HG03469 (cell line): ENCODE measurements around the gene CACNA2D2.

Source experiments
- ATAC-seq: cut with Tn5 transposase; IDR thresholded peaks from one replicate; pipeline ENCODE4 v1.9.1; 2021; ENCODE audit warnings: mild to moderate bottlenecking, moderate library complexity, moderate number of reproducible peaks; ENCODE audit not compliant: unreplicated experiment

The CACNA2D2 gene

DNA sequence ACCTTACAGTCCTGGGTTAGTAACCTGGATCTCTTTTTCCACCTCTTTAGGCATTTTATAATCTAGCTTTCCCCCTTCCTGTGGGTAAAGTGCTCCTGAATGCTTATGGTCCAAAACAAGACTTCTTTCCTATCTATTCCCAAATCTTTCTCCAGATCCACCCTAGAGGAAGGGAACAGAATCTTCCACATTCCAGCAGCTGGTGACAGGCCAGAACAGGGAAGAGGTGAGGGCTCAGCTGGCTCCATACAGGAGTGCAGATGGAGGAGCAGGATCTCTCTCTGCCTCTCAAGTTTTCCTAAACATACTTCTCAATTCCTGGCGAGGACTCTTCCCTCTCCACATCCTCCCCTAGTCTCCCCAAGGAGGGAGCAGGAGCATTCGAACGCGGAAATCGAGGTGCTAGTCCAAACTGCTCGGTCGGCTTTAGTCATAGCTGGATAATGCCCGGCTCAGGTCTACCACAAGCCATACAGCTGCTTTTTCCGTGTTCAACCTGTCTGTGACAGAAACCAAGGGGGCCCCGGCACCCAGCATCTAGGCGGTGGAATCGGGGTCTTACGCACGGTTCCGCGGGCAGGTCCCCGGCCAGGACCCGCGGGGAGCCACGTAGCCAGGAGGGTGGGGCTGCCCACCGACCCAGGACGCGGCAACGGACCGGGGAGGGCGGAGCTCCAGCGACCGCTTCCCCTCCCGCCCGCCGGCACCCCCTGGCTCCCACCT lies 166.8 kb downstream of the CACNA2D2 start:
- ATAC-seq: peak; percentile 1

DNA sequence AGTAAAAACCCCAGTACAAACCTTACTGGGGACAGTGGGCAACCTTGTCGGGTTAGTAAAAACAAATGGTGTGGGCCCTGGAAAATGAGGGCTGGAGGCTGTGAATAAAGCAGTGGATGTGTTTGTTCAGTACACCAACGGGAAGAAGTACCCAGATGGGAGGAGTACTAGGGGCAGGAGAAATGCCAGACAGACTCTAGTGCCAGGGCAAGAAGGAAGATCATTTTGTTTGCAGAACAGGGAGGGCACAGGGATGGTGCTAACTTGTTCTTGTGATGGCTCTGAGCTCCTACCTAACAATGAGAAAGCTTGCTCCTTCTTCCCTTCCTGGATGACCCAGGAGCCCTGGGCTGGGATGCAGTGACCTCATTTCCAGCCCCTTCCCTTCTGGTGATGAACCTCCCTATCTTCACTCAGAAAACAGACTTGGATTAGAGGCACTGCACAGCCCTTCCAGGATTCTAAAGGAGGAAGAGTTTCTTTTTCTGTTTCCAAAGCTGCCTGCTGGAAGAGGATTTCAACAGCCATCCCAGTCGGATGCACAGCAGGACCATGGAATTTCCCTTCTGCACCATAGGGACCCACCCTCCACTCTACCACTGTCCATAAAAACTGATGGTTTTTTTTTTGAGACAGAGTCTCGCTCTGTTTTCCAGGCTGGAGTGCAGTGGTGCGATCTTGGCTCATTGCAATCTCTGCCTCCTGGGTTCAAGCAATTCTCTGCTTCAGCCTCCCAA lies 168.9 kb downstream of the CACNA2D2 start:
- ATAC-seq: no peak

DNA sequence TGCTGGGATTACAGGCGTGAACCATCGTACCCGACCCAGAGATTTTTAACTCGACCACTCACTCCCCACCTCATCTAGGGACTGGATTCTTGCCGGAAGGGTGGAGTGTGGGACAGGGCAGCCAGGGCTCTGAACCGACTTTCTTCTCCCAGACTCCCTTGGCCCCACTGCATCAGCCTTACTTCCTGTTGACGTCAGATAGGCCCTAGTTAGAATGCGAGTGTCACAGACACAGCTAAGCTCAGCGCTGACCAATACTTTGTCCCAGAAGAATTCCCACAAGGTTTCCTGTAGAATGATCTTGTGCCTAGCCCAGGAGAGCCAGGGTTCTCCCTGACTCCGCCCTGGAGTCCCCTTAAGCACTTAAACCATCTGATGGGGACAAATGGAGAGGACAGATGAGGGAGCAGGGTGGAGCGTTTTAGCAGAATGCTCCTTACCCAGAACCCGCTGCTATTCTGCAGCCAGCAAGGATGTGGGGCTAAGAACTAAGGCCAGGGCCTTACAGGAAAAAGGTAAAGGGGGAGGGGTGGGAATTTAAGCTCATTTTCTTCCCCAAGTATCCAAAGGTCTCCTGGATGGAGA lies 169.6 kb downstream of the CACNA2D2 start:
- no peak for ATAC-seq

DNA sequence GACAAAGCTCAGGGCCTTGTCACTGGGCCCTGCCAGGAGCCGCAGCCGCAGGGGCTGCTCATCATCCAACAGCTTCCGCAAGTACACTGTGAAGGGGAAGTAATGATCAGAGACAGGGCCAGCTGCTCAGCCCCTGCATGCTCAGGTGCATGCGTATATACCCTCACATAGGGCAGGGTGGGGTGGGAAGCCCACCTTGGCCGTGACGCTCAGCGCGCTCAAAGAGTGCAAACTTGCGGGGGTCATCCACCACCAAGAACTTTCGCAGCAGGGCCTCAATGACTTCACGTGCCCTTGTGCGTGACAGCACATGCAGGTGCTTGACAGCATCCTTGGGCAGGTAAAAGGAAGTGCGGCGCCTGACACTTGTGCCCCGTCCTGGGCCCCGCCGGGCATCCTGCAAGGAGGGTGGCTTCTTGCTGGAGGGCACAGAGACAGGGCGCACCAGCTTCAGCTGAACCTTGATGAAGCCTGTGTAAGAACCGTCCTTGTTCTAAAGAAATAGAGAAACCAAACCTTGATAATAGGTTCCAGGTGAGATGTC lies 172.0 kb downstream of the CACNA2D2 start:
- no peak for ATAC-seq

DNA sequence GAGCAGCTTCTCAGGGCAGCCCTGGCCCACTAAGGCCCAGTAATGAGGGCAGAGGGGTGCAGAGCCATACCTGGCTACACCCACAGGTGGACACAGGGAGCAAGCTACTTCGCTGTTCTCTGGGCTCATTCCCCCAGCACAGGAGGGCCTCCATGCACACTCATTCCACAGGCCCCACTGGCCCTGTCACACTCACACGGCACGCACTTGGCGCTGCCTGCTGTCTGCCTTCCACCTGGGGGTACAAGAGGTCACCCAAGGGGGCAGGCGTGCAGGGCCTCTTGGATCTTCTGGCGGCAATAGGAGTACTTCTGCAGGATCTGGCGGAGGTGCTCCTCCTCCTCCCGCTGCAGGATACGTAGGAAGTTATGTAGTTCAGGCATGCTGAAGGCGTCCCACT lies 173.1 kb downstream of the CACNA2D2 start:
- ATAC-seq: no peak

DNA sequence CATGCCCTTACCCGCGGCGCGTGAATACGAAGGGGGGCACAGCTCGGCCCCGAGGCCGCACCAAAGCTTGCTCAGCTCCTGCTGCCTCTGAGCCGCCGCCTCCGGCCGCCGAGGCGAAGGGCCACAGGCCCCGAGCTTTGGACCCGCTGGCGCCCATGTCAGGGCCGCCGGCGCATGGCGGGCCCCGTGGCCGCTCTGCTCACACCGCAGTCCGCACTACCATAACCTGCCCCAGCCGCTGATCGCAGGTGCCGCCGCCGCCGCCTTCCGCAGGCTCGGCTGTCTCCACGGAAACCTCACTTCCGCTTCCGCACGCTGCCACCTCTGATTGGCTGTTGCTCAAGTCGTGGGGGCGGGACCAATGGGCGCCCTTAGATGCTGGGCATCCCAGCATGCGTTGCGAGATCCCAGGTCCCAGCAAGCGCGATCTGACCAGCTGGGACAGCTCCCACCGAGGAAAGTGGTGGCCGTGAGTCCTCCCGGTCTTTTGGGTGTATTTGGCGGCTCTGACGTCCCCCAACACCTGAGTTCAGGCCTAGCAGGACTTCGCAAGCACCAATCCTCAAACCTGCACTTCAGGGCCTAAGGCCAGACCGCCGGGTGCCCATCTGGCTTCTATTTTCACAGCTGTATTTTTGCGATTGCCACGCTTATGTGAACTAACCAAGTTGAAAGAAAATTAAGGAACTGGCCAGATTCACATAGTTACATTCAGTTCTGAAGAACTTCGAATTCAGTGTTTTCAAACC lies 175.3 kb downstream of the CACNA2D2 start, which contains the start of gene TUSC2:
TUSC2 (minus strand) TSS at position 281 of the 749 bp plus-strand sequence; CDS start at position 157, 124 bp downstream.
- ATAC-seq: peak; percentile 52

DNA sequence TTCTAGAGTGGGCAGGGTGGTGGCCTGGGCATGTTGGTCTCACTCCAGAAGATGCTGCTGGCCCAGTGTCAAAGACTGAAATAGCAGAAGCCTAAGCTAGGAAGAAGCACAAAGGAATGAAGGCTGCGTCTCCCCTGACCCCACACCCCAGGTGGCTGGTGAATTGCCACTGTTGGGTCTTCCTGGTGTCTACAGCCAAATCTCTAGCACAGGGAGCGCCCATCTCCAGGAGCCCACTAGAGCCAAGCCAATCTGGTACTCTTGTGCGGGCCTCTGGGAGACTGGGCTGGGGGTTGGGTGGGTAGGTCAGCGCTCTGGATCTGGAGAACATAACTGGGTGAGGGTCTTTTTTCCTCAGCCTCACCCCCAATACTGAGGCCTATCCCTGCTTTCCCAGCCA lies 176.3 kb downstream of the CACNA2D2 start:
- no peak for ATAC-seq

DNA sequence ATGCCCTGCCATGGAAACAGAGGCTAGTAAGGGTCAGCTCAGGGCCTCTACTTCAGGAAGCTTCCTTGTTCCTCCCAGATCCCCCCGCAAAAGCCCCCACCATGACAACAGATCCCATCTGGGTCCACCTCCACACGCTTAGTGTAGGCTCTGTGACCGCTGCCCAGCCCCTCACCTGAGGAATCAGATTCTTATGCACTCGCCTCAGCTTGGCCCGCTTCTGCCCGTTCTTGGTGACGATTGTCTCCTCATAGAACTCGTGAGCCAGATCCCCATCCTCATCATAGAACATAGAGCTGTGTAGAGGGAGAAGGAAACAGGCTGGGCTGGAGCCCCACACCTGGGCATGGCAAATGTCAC lies 177.3 kb downstream of the CACNA2D2 start:
- no peak for ATAC-seq

DNA sequence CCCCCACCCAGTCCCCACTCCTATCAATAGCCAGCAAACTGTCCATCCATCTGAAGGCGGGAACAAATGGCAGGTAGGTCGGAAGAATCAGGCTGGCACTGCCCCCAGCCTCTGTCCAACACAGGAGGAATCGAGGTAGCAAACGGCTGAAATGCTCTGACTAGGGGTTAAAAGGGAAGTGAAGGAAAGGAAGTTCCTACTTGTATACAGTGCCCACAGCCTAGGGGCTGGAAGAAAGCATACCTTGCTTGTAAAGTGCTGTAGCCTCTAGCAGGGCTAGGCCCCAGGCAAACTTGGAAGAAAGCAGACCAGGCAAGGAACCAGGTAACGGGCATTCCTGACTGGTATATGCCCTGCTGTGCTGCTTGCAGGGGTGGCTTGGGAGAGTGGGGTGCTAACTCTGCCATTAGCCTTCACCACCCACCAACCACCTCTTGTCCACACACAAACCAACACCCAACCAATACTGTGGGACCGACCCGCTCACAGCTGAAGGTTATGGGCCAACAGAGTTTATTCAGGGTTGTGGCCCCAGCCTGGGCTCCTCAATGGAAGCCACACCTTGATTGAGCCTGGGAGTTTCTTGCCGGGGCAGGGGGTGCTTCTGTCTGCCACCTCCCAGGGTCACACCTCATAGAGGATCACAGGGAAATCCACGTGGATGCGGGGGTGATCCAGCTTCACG lies 177.8 kb downstream of the CACNA2D2 start:
- no peak for ATAC-seq

DNA sequence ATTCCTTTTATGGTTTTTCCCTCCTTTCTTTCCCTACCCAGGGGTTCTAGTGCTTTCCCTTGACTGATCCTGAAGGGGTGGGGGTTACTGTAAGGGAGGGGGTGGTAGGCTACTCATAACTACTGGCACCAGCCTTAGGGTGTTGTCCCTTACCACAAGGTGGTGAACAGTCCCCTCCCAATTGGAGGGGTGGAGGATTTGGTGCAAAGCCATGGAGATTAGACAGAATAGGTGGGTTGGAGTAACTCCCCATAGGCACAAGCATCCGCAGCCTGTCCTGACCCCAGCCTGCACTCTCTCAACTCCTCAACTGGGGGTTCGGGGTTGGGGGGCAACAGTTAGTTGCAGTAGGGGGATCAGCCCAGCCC lies 178.3 kb downstream of the CACNA2D2 start:
- no peak for ATAC-seq

DNA sequence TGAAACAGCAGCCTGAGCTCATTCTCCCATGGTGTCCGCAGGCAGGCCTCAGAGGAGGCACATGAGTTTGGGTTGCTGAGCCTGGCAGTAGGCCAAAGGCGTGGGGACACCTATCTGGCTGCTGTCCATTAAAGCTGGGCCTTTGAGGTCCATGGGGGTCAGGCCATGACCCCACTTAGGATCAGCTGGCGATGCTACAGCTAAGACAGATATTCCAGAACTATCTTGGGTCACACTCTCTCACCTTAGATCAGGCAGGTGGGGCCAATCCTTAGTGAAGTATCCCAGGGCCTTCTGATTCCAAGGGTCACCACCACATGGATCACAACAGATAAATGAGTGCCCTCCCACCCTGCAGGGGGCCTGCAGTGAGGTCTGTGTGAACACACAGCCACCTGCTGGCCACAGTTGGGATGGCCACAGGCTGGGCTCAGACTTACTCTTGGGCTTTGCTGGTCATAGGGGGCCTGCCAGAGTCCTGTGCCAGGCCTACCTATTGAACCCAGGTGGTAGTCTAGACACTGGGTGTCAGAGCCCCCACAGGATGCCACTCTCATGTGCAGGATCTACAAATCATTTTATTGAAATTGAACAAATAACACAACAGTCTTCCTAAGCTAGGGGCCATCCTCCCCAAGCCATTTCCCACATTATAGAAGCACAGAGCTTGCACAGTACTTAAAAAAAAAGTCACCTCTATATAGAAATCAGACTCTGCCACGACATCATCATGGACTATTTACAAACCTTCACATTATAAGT lies 178.9 kb downstream of the CACNA2D2 start:
- ATAC-seq: no peak

DNA sequence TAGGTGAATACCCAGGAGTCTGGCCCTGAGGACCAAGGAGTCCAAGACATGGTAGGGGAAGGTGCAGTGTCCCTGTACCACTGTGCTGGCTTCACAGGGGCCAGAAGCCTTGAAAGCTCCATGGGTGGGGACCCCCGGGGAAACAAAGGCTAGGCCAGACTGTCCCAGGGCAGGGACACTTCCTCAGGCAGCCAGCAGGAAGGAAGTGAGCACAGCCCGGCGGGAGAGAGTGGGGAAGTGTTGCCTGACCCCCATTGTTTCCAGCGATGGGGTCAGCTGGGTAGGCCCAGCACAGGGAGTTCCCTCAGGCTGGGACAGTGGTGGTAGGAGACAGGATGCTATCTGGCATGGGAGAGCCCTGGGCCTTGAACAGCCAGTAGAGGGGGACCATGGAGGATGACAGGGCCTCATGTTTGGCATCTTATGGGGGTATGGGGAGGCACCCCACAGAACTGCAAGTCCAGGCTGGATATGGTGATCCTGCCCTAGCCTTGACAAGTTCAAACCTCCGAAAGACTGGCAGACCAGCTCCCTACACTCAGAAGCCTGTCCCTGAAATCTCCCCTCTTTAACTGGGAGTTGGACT lies 179.7 kb downstream of the CACNA2D2 start:
- no peak for ATAC-seq

DNA sequence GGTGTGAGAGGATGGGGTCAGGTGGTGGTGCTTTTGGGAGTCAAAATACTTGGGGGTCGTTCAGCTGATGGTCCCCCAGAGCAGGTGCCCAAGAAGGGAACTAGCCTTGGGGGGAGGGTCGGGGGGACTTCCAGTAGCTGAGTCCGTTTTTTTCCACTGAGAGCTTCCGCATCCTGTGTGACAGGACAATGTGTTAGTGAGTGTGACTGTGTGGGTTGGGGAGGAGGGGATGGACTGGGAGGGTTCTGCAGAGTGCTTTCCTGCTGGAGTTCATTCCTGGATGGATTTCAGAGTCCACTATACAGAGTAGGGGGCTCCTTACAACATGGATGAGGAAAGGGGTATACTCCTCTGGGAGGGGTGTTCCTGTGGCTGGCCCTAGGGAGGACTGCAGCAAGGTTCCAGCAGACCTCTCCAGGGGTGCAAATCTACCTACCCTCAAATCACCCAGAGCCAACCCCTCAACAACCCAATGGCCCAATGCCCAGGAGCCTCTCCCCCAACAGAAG lies 180.3 kb downstream of the CACNA2D2 start:
- ATAC-seq: no peak

DNA sequence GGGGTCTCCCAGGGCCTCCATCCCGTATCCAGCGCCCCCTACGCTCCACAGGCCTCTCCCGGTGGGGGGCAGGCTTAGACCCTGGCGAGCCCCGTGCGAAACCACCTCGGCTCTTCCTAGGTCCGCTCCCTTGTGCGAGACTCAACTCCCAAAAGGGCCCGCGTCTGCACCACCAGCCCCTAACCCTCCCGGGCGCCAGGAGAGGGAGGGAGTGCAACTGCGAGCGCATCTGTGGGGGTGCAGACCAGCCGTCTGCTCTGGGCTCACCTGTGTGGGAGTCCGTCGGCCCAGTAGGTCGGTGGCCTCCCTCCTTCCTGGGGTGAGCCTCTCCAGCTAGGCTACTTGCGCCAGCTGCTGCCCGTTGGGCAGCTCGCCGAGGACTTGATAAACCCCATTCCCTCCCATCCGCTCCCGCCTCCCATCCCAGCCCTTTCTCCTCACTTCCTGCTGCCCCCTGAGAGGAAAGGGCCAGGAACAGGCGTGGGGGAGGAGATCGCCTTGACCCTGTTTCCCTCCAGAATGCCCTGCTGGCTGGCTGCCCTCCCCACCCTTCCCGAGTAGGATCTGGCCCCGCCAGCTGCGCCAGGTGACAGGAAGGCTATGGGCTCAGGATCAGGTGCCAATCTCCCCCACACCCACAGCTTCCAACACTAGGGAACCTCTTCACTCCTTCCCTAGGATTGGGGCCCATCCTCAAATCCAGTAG lies 180.9 kb downstream of the CACNA2D2 start, which contains the start of gene HYAL2:
HYAL2 (minus strand) TSS at position 360 of the 706 bp plus-strand sequence. CDS start 2,256 bp downstream, outside the sequence.
- no peak for ATAC-seq

DNA sequence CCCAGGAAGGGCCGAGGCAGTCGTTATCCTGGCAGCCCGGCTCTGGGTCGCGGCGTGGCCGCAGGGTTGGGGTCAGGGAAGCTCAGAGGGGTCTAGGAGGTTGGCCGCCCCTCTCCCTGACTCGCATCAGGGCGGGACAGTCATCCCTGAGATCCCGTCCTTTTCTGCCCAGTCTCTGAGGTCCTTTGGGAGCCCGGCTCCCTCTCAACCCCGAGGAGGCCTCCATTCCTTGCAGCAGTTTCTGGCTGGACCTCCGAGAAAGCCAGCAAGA lies 181.4 kb downstream of the CACNA2D2 start:
- ATAC-seq: no peak

DNA sequence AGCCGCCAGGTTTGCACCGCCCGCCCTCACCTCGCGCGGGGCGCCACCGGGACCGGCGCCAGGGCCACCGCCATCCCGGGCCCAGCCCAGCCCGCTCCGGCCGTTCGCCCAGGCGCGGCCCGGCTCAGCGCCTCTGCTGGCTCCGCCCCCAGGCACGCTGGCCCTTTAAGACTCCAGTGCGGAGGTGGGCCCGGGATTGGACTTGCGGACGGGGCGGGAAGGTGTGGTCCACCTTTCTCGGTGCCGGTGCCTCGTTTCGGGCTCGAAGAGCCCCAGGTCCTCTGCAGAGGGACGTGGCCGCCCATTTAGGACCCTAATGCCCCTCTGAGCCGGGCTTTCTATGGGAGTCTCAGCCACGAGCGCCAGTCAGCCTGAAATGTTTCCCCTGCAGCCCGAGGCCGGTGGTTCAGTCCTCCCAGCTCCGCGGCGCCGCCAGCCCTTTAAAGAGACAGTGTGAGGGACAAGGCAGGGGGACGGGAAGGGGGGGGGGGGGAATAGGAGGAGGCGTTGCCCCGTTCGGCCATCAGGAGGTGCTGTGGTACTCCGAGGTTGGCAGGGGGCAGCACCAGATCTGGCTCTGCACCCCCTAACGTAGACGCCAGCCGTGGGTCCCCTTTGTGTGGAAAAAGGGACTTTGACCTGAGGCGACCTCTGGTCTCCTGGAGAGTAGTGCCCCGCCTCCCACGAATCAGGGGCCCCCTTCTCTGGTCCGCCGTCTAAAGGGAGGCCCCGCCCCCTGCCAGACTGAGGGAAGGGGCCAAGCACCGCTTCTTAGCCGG lies 181.9 kb downstream of the CACNA2D2 start:
- ATAC-seq: peak; percentile 41

DNA sequence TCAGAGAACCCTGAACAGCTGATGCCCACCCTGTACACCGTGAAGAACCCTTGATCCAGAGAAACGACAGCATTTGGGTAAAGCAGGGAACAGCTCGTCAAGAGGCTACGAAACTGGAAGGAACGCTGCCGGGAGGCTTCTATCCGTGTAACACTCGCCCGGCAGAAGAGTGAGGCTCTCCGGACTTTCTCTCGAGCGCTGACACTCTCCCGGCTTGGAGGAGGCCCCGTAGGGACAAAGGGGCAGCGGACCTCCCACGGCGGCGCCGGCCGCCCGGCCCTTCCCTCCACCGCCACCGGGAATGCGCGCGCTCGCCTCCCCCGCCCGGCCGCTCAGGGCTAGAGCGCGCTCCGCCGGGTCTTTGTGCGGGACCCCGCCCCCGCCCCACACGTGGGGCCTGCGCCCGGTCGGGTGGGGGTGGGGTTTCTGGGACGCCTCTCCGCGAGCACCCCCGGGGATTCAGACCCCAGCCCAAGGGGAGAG lies 182.5 kb downstream of the CACNA2D2 start:
- ATAC-seq: peak; percentile 23
